IMR-90 (cell line): Measurements from ENCODE around the gene POLD1. TPM values are rescaled to one million over a fixed set of nuclear protein-coding genes. Genes with fewer than 3 reads are reported as not detected.

Experiments used
- ATAC-seq: fragments of 200-7000 bp; cut with Tn5 transposase; 2 replicates; pipeline ENCODE4 v1.9.1; 2020; ENCODE audit warnings: low read depth, mild to moderate bottlenecking, moderate library complexity
- BruUV-seq: library from RNA; stranded (reverse); fragments of 400-500 nt; replicated peaks from 2 replicates; lab custom pipeline; 2021; lab: Mats Ljungman, UMichigan
- CTCF ChIA-PET: fragments of 300-600 bp; formaldehyde crosslinking; extraction: SDS; loops from one replicate; lab custom pipeline; 2021; ENCODE audit warnings: antibody characterized with exemption; lab: Yijun Ruan, JAX
- POLR2A ChIA-PET: fragments of 300-600 bp; sonication (Branson Sonifier 250); formaldehyde crosslinking; loops from one replicate; lab custom pipeline; 2022; ENCODE audit warnings: antibody characterized with exemption; ENCODE audit not compliant: unreplicated experiment; lab: Charles Lee
- DNase-seq: peaks from one replicate; pipeline ENCODE4 v3.0.0; 2013
- H2AFZ ChIP-seq: replicated peaks from 2 replicates; pipeline ENCODE3; 2013; ENCODE audit warnings: low read length, mild to moderate bottlenecking; ENCODE audit not compliant: poor library complexity
- H2AK5ac ChIP-seq: 2 replicates; pipeline ENCODE4 v1.6.1; 2013; ENCODE audit warnings: low read depth, low read length, inconsistent platforms
- H2AK9ac ChIP-seq: replicated peaks from 2 replicates; pipeline ENCODE3; 2013; ENCODE audit warnings: mild to moderate bottlenecking, low read depth, low read length, moderate library complexity; ENCODE audit not compliant: poor library complexity
- H2BK120ac ChIP-seq: 2 replicates; pipeline ENCODE4 v1.6.1; 2013; ENCODE audit warnings: low read depth, low read length, inconsistent platforms
- H2BK15ac ChIP-seq: 3 replicates; pipeline ENCODE4 v1.6.1; 2013; ENCODE audit warnings: low read depth, low read length, inconsistent platforms
- H2BK20ac ChIP-seq: 2 replicates; pipeline ENCODE4 v1.6.1; 2013; ENCODE audit warnings: low read depth, mild to moderate bottlenecking, inconsistent platforms, low read length, moderate library complexity
- H2BK5ac ChIP-seq: 2 replicates; pipeline ENCODE4 v1.6.1; 2013; ENCODE audit warnings: mild to moderate bottlenecking, low read depth, low read length, inconsistent platforms; ENCODE audit not compliant: poor library complexity, severe bottlenecking
- H3K14ac ChIP-seq: replicated peaks from 2 replicates; pipeline ENCODE4 v1.6.1; 2013; ENCODE audit warnings: low read depth, low read length, inconsistent platforms
- H3K18ac ChIP-seq: 2 replicates; pipeline ENCODE4 v1.6.1; 2013; ENCODE audit warnings: low read depth, low read length, control low read depth
- H3K23ac ChIP-seq: 2 replicates; pipeline ENCODE4 v1.6.1; 2013; ENCODE audit warnings: low read depth, low read length, inconsistent platforms
- H3K27ac ChIP-seq: 2 replicates; pipeline ENCODE4 v1.5.1; 2013; ENCODE audit warnings: mild to moderate bottlenecking, control low read depth, low read length; ENCODE audit not compliant: insufficient read depth
- H3K27me3 ChIP-seq: 2 replicates; pipeline ENCODE4 v1.6.1; 2013; ENCODE audit warnings: low read length; ENCODE audit not compliant: control insufficient read depth, insufficient read depth
- H3K36me3 ChIP-seq: 2 replicates; pipeline ENCODE4 v1.6.1; 2013; ENCODE audit warnings: low read length, mixed read lengths; ENCODE audit not compliant: control insufficient read depth, insufficient read depth
- H3K4ac ChIP-seq: 2 replicates; pipeline ENCODE4 v1.6.1; 2013; ENCODE audit warnings: low read depth, low read length, inconsistent platforms
- H3K4me1 ChIP-seq: 2 replicates; pipeline ENCODE4 v1.6.1; 2013; ENCODE audit warnings: low read length, mixed read lengths; ENCODE audit not compliant: control insufficient read depth, insufficient read depth
- H3K4me2 ChIP-seq: 2 replicates; pipeline ENCODE4 v1.6.1; 2013; ENCODE audit warnings: low read depth, mild to moderate bottlenecking, control low read depth, low read length, moderate library complexity
- H3K4me3 ChIP-seq: 2 replicates; pipeline ENCODE4 v1.5.1; 2013; ENCODE audit warnings: low read depth, mild to moderate bottlenecking, control low read depth, low read length, moderate library complexity; ENCODE audit not compliant: insufficient read depth
- H3K56ac ChIP-seq: 2 replicates; pipeline ENCODE4 v1.6.1; 2013; ENCODE audit warnings: low read length, inconsistent platforms; ENCODE audit not compliant: insufficient read depth; ENCODE audit errors: extremely low read depth
- H3K79me1 ChIP-seq, 2 experiments: 2 replicates each; pipeline ENCODE4 v1.6.1; 2013; ENCODE audit warnings: low read length in 2 of 2, inconsistent platforms in 1 of 2, low read depth in 1 of 2
- H3K9ac ChIP-seq: 2 replicates; pipeline ENCODE4 v1.6.1; 2013; ENCODE audit warnings: low read depth, low read length, control low read depth
- H3K9me1 ChIP-seq: 2 replicates; pipeline ENCODE4 v1.6.1; 2013; ENCODE audit warnings: low read length, inconsistent platforms; ENCODE audit not compliant: insufficient read depth
- H3K9me3 ChIP-seq: 2 replicates; pipeline ENCODE4 v1.6.1; 2013; ENCODE audit warnings: low read length; ENCODE audit not compliant: control insufficient read depth, insufficient read depth
- H4K20me1 ChIP-seq: 2 replicates; pipeline ENCODE4 v1.6.1; 2013; ENCODE audit warnings: low read length, inconsistent platforms; ENCODE audit not compliant: insufficient read depth
- H4K5ac ChIP-seq: 2 replicates; pipeline ENCODE4 v1.6.1; 2013; ENCODE audit warnings: mild to moderate bottlenecking, low read depth, low read length, control low read depth
- H4K8ac ChIP-seq, 2 experiments: 2 replicates each; pipeline ENCODE4 v1.6.1; 2013; ENCODE audit warnings: low read depth in 2 of 2, low read length in 2 of 2, control low read depth in 1 of 2, inconsistent platforms in 1 of 2
- H4K91ac ChIP-seq: 2 replicates; pipeline ENCODE4 v1.6.1; 2013; ENCODE audit warnings: low read depth, low read length, inconsistent platforms; ENCODE audit not compliant: insufficient read depth
- MAFK ChIP-seq: IDR thresholded peaks from 2 replicates; pipeline ENCODE4 v1.6.1; 2012; ENCODE audit warnings: low read depth, low read length, improper control_type of control experiment
- MAZ ChIP-seq: IDR thresholded peaks from 2 replicates; pipeline ENCODE4 v1.6.1; 2012; ENCODE audit warnings: low read depth, mild to moderate bottlenecking, low read length, improper control_type of control experiment, moderate library complexity, borderline replicate concordance
- MXI1 ChIP-seq: IDR thresholded peaks from 2 replicates; pipeline ENCODE4 v1.6.1; 2012; ENCODE audit warnings: low read depth, mild to moderate bottlenecking, low read length, moderate library complexity, borderline replicate concordance
- NFE2L2 ChIP-seq: fragments of 150-350 bp; IDR thresholded peaks from 2 replicates; pipeline ENCODE4 v1.6.1; 2016; ENCODE audit warnings: low read depth, mild to moderate bottlenecking, low read length
- RAD21 ChIP-seq: IDR thresholded peaks from 2 replicates; pipeline ENCODE4 v1.6.1; 2012; ENCODE audit warnings: low read length, improper control_type of control experiment
- RCOR1 ChIP-seq: IDR thresholded peaks from 2 replicates; pipeline ENCODE4 v1.6.1; 2012; ENCODE audit warnings: mild to moderate bottlenecking, low read length, improper control_type of control experiment; ENCODE audit not compliant: insufficient replicate concordance
- SMC3 ChIP-seq: fragments of 150-350 bp; IDR thresholded peaks from 2 replicates; pipeline ENCODE4 v1.6.1; 2016; ENCODE audit warnings: low read depth, mild to moderate bottlenecking, antibody characterized with exemption, low read length, moderate library complexity
- WGBS, 2 experiments: methylation state at CpG; one replicate each; pipeline versions ENCODE4 v1.1.5 to v1.1.7; 2013; ENCODE audit warnings: missing lambda C conversion rate in 2 of 2; ENCODE audit not compliant: insufficient read length in 1 of 2; ENCODE audit errors: extremely low coverage in 2 of 2; 5-methylcytosine and 5-hydroxymethylcytosine counted together
- dilution Hi-C: fragments of 300-500 bp; cut with HindIII; formaldehyde crosslinking; loops from one replicate; pipeline ENCODE4 v1.14.3; 2018; ENCODE audit warnings: low sequenced_read_pairs; ENCODE audit not compliant: unreplicated experiment
- in situ Hi-C: fragments of 300-500 bp; cut with MboI; formaldehyde crosslinking; loops from 3 replicates; pipeline ENCODE4 v1.14.3; 2019; ENCODE audit warnings: low sequenced_read_pairs, inconsistent platforms, mixed read lengths
- intact Hi-C: fragments of 100-400 bp; cut with micrococcal nuclease; formaldehyde crosslinking; loops from 2 replicates; pipeline ENCODE4 v1.10.0; 2022
- polyA plus RNA-seq, 3 experiments: library from polyadenylated mRNA; depleted of rRNA; stranded (reverse); fragments of >200 nt; gene quantifications; 2 replicates each; pipeline ENCODE4 v1.2.3, GENCODE V29; 2012; ENCODE audit warnings: low replicate concordance in 1 of 3
- total RNA-seq: library from RNA; depleted of rRNA; stranded (reverse); fragments of >200 nt; gene quantifications from 2 replicates; pipeline ENCODE4 v1.2.3, GENCODE V29; 2012
- TF ChIP-seq, protein P1 (sequence below): fragments of 150-350 bp; IDR thresholded peaks from 2 replicates; pipeline ENCODE4 v1.6.1; 2017; ENCODE audit warnings: mild to moderate bottlenecking, antibody characterized with exemption, low read length, low read depth
- TF ChIP-seq, protein P2 (sequence below): conservative IDR thresholded peaks from 2 replicates; pipeline ENCODE4 v1.5.1; 2012; ENCODE audit warnings: mild to moderate bottlenecking, low read depth, low read length, improper control_type of control experiment

Gene POLD1
- total and polyA plus RNA-seq, 2 of the 4 experiments (the other 2 are of a cell fraction) = 13.8 to 28.9 TPM

DNA sequence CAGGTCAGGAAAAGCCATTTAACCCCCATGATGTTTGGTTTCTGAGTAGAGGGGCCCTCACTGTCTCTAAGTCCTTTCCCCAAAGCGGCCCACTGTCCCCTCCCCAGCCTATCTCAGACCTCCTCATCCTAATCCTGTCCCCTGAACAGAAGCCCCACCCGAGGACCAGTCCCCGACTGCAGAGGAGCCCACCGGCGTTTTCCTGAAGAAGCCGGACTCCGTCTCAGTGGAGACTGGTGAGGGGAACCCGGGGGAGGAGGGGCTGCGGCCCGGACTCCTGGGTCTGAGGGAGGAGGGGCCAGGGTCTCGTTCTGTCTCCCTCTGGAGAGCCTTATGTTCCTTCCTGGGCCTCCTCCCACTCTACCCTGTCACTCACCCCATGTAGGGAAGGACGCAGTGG lies 51.5 kb downstream of the POLD1 start:
- Histone ChIP-seq H3K4ac (no peak overlapping the region), H2BK20ac (no peak overlapping the region), H4K20me1 (no peaks in the 10 kb centered on the region), H3K9me3 (no peaks in the 10 kb centered on the region), H3K27ac (no peak overlapping the region), H3K56ac (no peak overlapping the region), H2BK15ac (no peak overlapping the region), H3K4me3 (no peak overlapping the region), H3K14ac (no peak overlapping the region), H2AK9ac (peak overlapping the region; percentile 50), H2AFZ (no peak overlapping the region), H2BK120ac (no peak overlapping the region), H3K4me1 (0 out of 2 replicates have a peak, but pooled peaks cover 3% of the 10 kb centered on the region), H4K8ac (no peak overlapping the region), H3K27me3 (peaks cover 26% of the 10 kb centered on the region), H3K79me1 (no peaks in the 10 kb centered on the region), H3K18ac (no peak overlapping the region), H2BK5ac (no peak overlapping the region), H3K23ac (no peak overlapping the region), H3K4me2 (no peak overlapping the region), H4K5ac (no peak overlapping the region), H3K36me3 (no peaks in the 10 kb centered on the region), H3K9ac (no peak overlapping the region), H4K91ac (no peak overlapping the region), H2AK5ac (no peak overlapping the region), H3K9me1 (no peaks in the 10 kb centered on the region)
- DNase-seq (no peak), ATAC-seq (no peak)
- CTCF ChIA-PET = no interaction called here
- WGBS, 2 experiments = no CpG with 5 or more reads among the region's 12 CpGs
- dilution Hi-C loops = no loop called here
- POLR2A ChIA-PET = no interaction called here
- intact Hi-C loops = no loop called here
- in situ Hi-C loops = no loop called here
- TF ChIP-seq RAD21 = no peak
- no peak for TF ChIP-seq MXI1
- no peak for TF ChIP-seq MAFK
- TF ChIP-seq, protein P1, sequence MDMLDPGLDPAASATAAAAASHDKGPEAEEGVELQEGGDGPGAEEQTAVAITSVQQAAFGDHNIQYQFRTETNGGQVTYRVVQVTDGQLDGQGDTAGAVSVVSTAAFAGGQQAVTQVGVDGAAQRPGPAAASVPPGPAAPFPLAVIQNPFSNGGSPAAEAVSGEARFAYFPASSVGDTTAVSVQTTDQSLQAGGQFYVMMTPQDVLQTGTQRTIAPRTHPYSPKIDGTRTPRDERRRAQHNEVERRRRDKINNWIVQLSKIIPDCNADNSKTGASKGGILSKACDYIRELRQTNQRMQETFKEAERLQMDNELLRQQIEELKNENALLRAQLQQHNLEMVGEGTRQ = no peak
- TF ChIP-seq MAZ = no peak
- no peak for TF ChIP-seq RCOR1
- no peak for TF ChIP-seq SMC3
- TF ChIP-seq, protein P2, sequence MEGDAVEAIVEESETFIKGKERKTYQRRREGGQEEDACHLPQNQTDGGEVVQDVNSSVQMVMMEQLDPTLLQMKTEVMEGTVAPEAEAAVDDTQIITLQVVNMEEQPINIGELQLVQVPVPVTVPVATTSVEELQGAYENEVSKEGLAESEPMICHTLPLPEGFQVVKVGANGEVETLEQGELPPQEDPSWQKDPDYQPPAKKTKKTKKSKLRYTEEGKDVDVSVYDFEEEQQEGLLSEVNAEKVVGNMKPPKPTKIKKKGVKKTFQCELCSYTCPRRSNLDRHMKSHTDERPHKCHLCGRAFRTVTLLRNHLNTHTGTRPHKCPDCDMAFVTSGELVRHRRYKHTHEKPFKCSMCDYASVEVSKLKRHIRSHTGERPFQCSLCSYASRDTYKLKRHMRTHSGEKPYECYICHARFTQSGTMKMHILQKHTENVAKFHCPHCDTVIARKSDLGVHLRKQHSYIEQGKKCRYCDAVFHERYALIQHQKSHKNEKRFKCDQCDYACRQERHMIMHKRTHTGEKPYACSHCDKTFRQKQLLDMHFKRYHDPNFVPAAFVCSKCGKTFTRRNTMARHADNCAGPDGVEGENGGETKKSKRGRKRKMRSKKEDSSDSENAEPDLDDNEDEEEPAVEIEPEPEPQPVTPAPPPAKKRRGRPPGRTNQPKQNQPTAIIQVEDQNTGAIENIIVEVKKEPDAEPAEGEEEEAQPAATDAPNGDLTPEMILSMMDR = no peak
- no peak for TF ChIP-seq NFE2L2
- BruUV-seq = no TSS peak
